A673 (cell line): Measurements from ENCODE around the gene CDH4. TPM values are rescaled to one million over a fixed set of nuclear protein-coding genes. Genes with fewer than 3 reads are reported as not detected.

ENCODE experiments used
- BruUV-seq: library from RNA; stranded (reverse); fragments of 400-500 nt; replicated peaks from 2 replicates; lab custom pipeline; 2021; lab: Mats Ljungman, UMichigan
- CTCF ChIA-PET: fragments of 300-600 bp; sonication (Branson Sonifier 250); formaldehyde crosslinking; loops from one replicate; lab custom pipeline; 2022; ENCODE audit warnings: antibody characterized with exemption; lab: Charles Lee
- POLR2A ChIA-PET: fragments of 300-600 bp; sonication (Branson Sonifier 250); formaldehyde crosslinking; loops from one replicate; lab custom pipeline; 2022; ENCODE audit warnings: antibody characterized with exemption; ENCODE audit not compliant: low non-redundant PET; lab: Charles Lee
- DNase-seq: peaks from one replicate; pipeline ENCODE4 v3.0.0-alpha.2; 2015; ENCODE audit warnings: low spot score
- H3K27ac ChIP-seq: fragments of 200-600 bp; sonication (generic); 2 replicates; pipeline ENCODE4 v1.5.1; 2016; ENCODE audit warnings: mixed run types, low read depth, mild to moderate bottlenecking, mixed read lengths, antibody characterized with exemption, low read length; ENCODE audit not compliant: poor library complexity, severe bottlenecking
- H3K27me3 ChIP-seq: fragments of 200-600 bp; sonication (generic); replicated peaks from 2 replicates; pipeline ENCODE4 v1.6.1; 2017; ENCODE audit warnings: mixed run types, low read depth, mild to moderate bottlenecking, mixed read lengths, antibody characterized with exemption, low read length; ENCODE audit not compliant: insufficient read depth, poor library complexity
- H3K36me3 ChIP-seq: fragments of 200-600 bp; sonication (generic); 2 replicates; pipeline ENCODE4 v1.6.1; 2016; ENCODE audit warnings: mixed run types, mild to moderate bottlenecking, mixed read lengths, antibody characterized with exemption, low read length; ENCODE audit not compliant: insufficient read depth, poor library complexity, severe bottlenecking
- H3K4me1 ChIP-seq: fragments of 200-600 bp; sonication (generic); 2 replicates; pipeline ENCODE4 v1.6.1; 2017; ENCODE audit warnings: mixed run types, mild to moderate bottlenecking, mixed read lengths, antibody characterized with exemption, low read length; ENCODE audit not compliant: insufficient read depth, poor library complexity, severe bottlenecking
- H3K4me3 ChIP-seq: fragments of 200-600 bp; sonication (generic); 2 replicates; pipeline ENCODE4 v1.5.1; 2016; ENCODE audit warnings: low read depth, mixed run types, mild to moderate bottlenecking, mixed read lengths, low read length; ENCODE audit not compliant: poor library complexity, severe bottlenecking
- H3K9me3 ChIP-seq: fragments of 200-600 bp; sonication (generic); 2 replicates; pipeline ENCODE4 v1.6.1; 2016; ENCODE audit warnings: mixed run types, low read depth, mild to moderate bottlenecking, mixed read lengths, antibody characterized with exemption, low read length; ENCODE audit not compliant: poor library complexity, severe bottlenecking
- CTCF ChIP-seq: fragments of 300-800, 200-600 bp; sonication (generic); conservative IDR thresholded peaks from 2 replicates; pipeline ENCODE4 v1.5.1; 2017; ENCODE audit warnings: low read depth, mild to moderate bottlenecking, antibody characterized with exemption, low read length, moderate library complexity, mixed read lengths
- EZH2 ChIP-seq: fragments of 200-600 bp; sonication (generic); IDR thresholded peaks from 2 replicates; pipeline ENCODE4 v1.6.1; 2017; ENCODE audit warnings: borderline replicate concordance, low read depth, mild to moderate bottlenecking, mixed read lengths, antibody characterized with exemption, low read length; ENCODE audit not compliant: poor library complexity, severe bottlenecking
- intact Hi-C: fragments of 100-400 bp; cut with micrococcal nuclease; formaldehyde crosslinking; loops from one replicate; pipeline ENCODE4 v1.10.0; 2022; ENCODE audit not compliant: unreplicated experiment
- total RNA-seq: library from RNA; stranded (reverse); gene quantifications from 2 replicates; pipeline ENCODE4 v1.2.3, GENCODE V29; 2021

Gene CDH4
- total RNA-seq, 1 experiment from 2014 or later: 8.3 TPM

GRCh38 chr20:61420056-61420455, 168.0 kb downstream of the CDH4 start:
- CTCF ChIA-PET: no interaction called here
- no TSS peak for BruUV-seq

GRCh38 chr20:61420781-61421180, 168.7 kb downstream of the CDH4 start:
- Histone ChIP-seq H3K4me3 (no peak overlapping the region), H3K4me1 (no peaks in the 10 kb centered on the region), H3K27me3 (no peaks in the 10 kb centered on the region), H3K36me3 (no peaks in the 10 kb centered on the region), H3K9me3 (no peaks in the 10 kb centered on the region), H3K27ac (no peak overlapping the region)
- no peak for DNase-seq
- POLR2A ChIA-PET: no interaction called here
- BruUV-seq: no TSS peak
- TF ChIP-seq CTCF: no peak
- CTCF ChIA-PET: no interaction called here
- intact Hi-C loops: no loop called here

More at GRCh38 chr20:61420056-61420455, 168.0 kb downstream of the CDH4 start:
- Histone ChIP-seq H3K4me3 (no peak overlapping the region), H3K36me3 (no peaks in the 10 kb centered on the region), H3K27ac (no peak overlapping the region), H3K4me1 (no peaks in the 10 kb centered on the region), H3K9me3 (no peaks in the 10 kb centered on the region), H3K27me3 (no peaks in the 10 kb centered on the region)
- intact Hi-C loops: no loop called here
- POLR2A ChIA-PET: no interaction called here
- no peak for DNase-seq
- no peak for TF ChIP-seq CTCF
- no peak for TF ChIP-seq EZH2

GRCh38 chr20:61422636-61423425, 170.8 kb downstream of the CDH4 start:
- intact Hi-C loops: no loop called here
- no peak for TF ChIP-seq EZH2
- no peak for TF ChIP-seq CTCF
- H3K27ac ChIP-seq: no peak overlapping the region
- no TSS peak for BruUV-seq
- CTCF ChIA-PET: no interaction called here
- peaks cover 12% of the 10 kb centered on the region for H3K4me1 ChIP-seq
- no peak for DNase-seq
- POLR2A ChIA-PET: no interaction called here
- no peak overlapping the region for H3K4me3 ChIP-seq
- no peaks in the 10 kb centered on the region for H3K36me3 ChIP-seq
- no peaks in the 10 kb centered on the region for H3K9me3 ChIP-seq
- no peaks in the 10 kb centered on the region for H3K27me3 ChIP-seq
